Thyroid gland (tissue), 4 donors: Measurements from ENCODE around the gene ATG9B. TPM values are rescaled to one million over a fixed set of nuclear protein-coding genes. Genes with fewer than 3 reads are reported as not detected.
A peak's percentile ranks its signal among the peaks of the same experiment; 100 is the strongest.

Source experiments
- DNase-seq, 2 donors: peaks; one replicate each; pipeline ENCODE4 v3.0.0-alpha.2; 2019
- H3K27ac ChIP-seq, 3 donors: fragments of 200-600 bp; sonication (generic); 1 replicate in 2 of 3; 2 replicates in 1 of 3; pipeline ENCODE4 v1.5.1; 2016 to 2019; ENCODE audit warnings: mild to moderate bottlenecking in 1 of 3, moderate library complexity in 1 of 3
- H3K27me3 ChIP-seq: fragments of 200-600 bp; sonication (generic); one replicate; pipeline ENCODE4 v1.5.1; 2019
- H3K36me3 ChIP-seq, 2 donors: fragments of 200-600 bp; sonication (generic); one replicate each; pipeline ENCODE4 v1.5.1; 2016 to 2019
- H3K4me1 ChIP-seq, 2 donors: fragments of 200-600 bp; sonication (generic); one replicate each; pipeline ENCODE4 v1.5.1; 2017 to 2019
- H3K4me3 ChIP-seq, 3 donors: fragments of 200-600 bp; sonication (generic); replicated peaks in 1 of 3; 1 replicate in 2 of 3; 2 replicates in 1 of 3; pipeline ENCODE4 v1.5.1; 2016; ENCODE audit warnings: mild to moderate bottlenecking in 1 of 3
- H3K9me3 ChIP-seq: fragments of 200-600 bp; sonication (generic); one replicate; pipeline ENCODE4 v1.5.1; 2017
- POLR2A ChIP-seq, 2 donors: fragments of 450-650 bp; IDR thresholded peaks; one replicate each; pipeline ENCODE4 v1.6.1; 2017; ENCODE audit warnings: antibody characterized with exemption in 2 of 2, mild to moderate bottlenecking in 2 of 2, moderate library complexity in 1 of 2
- WGBS, 2 donors: methylation state at CpG; one replicate each; pipeline ENCODE4 v1.1.5; 2017; 5-methylcytosine and 5-hydroxymethylcytosine counted together
- intact Hi-C: fragments of 100-400 bp; cut with DNase I; formaldehyde crosslinking; loops from one replicate; pipeline ENCODE4 v1.15.1; 2023
- total RNA-seq, 4 donors: library from RNA; depleted of rRNA; stranded (reverse); fragments of >200 nt; gene quantifications; one replicate each; pipeline ENCODE4 v1.2.3, GENCODE V29; 2016
- TF ChIP-seq, protein P1 (sequence below), 6 experiments: fragments of 200-600 bp in 3 of 6; fragments of 450-650 bp in 3 of 6; sonication (generic) in 3 of 6; IDR thresholded peaks; one replicate each; pipeline ENCODE4 v1.5.1; 2016 to 2019; ENCODE audit warnings: antibody characterized with exemption in 6 of 6, mild to moderate bottlenecking in 2 of 6, inconsistent platforms in 1 of 6, moderate library complexity in 1 of 6

The ATG9B gene
- total RNA-seq, 4 donors from 2014 or later = 0.27 TPM; not detected in 3

GRCh38 chr7:151025924-151026671 lies 1.8 kb upstream of the ATG9B start:
- no peaks in the 10 kb centered on the region for H3K36me3 ChIP-seq
- no peak for DNase-seq
- intact Hi-C loops = no loop called here
- TF ChIP-seq, protein P1, sequence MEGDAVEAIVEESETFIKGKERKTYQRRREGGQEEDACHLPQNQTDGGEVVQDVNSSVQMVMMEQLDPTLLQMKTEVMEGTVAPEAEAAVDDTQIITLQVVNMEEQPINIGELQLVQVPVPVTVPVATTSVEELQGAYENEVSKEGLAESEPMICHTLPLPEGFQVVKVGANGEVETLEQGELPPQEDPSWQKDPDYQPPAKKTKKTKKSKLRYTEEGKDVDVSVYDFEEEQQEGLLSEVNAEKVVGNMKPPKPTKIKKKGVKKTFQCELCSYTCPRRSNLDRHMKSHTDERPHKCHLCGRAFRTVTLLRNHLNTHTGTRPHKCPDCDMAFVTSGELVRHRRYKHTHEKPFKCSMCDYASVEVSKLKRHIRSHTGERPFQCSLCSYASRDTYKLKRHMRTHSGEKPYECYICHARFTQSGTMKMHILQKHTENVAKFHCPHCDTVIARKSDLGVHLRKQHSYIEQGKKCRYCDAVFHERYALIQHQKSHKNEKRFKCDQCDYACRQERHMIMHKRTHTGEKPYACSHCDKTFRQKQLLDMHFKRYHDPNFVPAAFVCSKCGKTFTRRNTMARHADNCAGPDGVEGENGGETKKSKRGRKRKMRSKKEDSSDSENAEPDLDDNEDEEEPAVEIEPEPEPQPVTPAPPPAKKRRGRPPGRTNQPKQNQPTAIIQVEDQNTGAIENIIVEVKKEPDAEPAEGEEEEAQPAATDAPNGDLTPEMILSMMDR (IDR thresholded peaks at IDR 0.05) = no peak
- no peak for TF ChIP-seq POLR2A (IDR thresholded peaks at IDR 0.05)
- no peak overlapping the region for H3K4me3 ChIP-seq
- no peaks in the 10 kb centered on the region for H3K9me3 ChIP-seq
- no peaks in the 10 kb centered on the region for H3K27me3 ChIP-seq
- peaks cover 8 to 19% of the 10 kb centered on the region in 2 donors for H3K4me1 ChIP-seq
- WGBS, 2 donors = 86 to 93% methylated on average over 4 of the region's 4 CpGs
- no peak overlapping the region for H3K27ac ChIP-seq

DNA sequence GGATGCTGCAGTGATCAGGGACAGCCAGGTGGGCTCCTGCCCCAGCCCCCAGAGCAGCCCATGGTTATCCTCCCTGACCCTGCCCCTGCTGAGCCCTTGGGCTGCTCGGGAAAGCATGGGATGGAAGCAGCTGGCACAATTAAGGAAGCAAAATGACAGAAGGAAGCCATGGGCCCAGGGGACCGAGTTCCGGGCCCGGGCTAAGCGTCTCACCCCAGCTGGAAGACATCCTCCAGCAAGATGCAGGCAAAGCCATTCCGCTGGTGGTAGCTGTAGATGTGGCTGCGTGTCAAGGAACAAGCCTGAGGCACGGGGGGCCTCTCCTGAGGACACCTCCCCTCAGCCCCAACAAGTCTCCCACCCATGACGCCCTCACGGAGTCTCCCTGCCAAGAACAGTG lies 1.1 kb downstream of the ATG9B start:
- intact Hi-C loops = no loop called here
- TF ChIP-seq POLR2A (IDR thresholded peaks at IDR 0.05) = no peak
- TF ChIP-seq, protein P1 (IDR thresholded peaks at IDR 0.05) = no peak
- 69 to 74% methylated on average over 5 to 8 of the region's 10 CpGs for WGBS, 2 donors
- H3K36me3 ChIP-seq = no peaks in the 10 kb centered on the region
- H3K4me3 ChIP-seq = no peak overlapping the region
- peaks cover 3 to 18% of the 10 kb centered on the region in 2 donors for H3K4me1 ChIP-seq
- no peak overlapping the region for H3K27ac ChIP-seq
- no peaks in the 10 kb centered on the region for H3K9me3 ChIP-seq
- H3K27me3 ChIP-seq = no peaks in the 10 kb centered on the region
- DNase-seq = no peak

DNA sequence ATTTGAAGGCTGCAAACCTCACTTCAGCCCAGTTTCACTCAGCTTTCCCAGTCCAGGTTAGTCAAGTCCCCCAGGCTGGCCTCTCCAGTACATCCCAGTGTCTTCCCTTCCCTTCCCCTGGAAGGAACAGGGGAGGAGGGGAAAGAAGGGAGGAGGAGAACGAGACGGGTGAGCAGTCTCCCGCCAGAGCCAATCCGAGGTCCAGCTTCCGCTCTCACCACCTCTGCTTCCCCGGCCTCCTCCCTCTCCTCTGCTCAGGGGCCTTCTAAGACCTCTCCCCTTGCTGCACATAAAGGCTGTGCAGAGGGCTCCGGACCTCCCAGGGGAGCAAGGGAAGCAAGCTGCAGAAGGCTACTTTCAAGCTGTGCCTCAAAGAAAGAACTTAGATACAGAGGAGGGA lies 4.1 kb downstream of the ATG9B start:
- Histone ChIP-seq H3K27me3 (no peaks in the 10 kb centered on the region), H3K27ac (no peak overlapping the region), H3K4me3 (no peak overlapping the region), H3K4me1 (peaks cover 0 to 16% of the 10 kb centered on the region in 2 donors), H3K9me3 (no peaks in the 10 kb centered on the region), H3K36me3 (no peaks in the 10 kb centered on the region)
- TF ChIP-seq, protein P1 (IDR thresholded peaks at IDR 0.05) = no peak
- no peak for TF ChIP-seq POLR2A (IDR thresholded peaks at IDR 0.05)
- WGBS, 2 donors = 38 to 51% methylated on average over 7 of the region's 7 CpGs
- DNase-seq = no peak
- intact Hi-C loops = no loop called here

DNA sequence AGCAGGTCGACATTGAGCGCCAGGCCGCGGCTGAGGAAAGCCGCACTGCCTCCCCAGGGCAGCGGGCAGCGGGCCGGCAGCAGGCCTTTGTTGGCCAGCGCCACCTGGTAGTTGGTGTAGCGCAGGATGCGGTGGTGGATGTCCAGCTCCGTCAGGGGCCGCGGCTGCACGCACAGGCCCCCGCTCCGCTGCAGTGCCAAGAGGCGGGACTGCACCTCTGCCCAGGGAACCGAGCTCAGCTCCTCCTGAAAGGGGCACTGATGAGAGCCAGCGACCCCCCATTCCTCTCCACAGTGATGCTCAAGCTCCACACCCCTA lies 5.2 kb downstream of the ATG9B start:
- intact Hi-C loops = no loop called here
- H3K4me1 ChIP-seq = peaks cover 0 to 16% of the 10 kb centered on the region in 2 donors
- no peak overlapping the region for H3K27ac ChIP-seq
- TF ChIP-seq, protein P1 (IDR thresholded peaks at IDR 0.05) = no peak
- no peak for TF ChIP-seq POLR2A (IDR thresholded peaks at IDR 0.05)
- no peaks in the 10 kb centered on the region for H3K36me3 ChIP-seq
- 8 to 38% methylated on average over 3 to 4 of the region's 20 CpGs for WGBS, 2 donors
- H3K4me3 ChIP-seq = no peak overlapping the region
- H3K27me3 ChIP-seq = no peaks in the 10 kb centered on the region
- no peak for DNase-seq
- H3K9me3 ChIP-seq = no peaks in the 10 kb centered on the region

DNA sequence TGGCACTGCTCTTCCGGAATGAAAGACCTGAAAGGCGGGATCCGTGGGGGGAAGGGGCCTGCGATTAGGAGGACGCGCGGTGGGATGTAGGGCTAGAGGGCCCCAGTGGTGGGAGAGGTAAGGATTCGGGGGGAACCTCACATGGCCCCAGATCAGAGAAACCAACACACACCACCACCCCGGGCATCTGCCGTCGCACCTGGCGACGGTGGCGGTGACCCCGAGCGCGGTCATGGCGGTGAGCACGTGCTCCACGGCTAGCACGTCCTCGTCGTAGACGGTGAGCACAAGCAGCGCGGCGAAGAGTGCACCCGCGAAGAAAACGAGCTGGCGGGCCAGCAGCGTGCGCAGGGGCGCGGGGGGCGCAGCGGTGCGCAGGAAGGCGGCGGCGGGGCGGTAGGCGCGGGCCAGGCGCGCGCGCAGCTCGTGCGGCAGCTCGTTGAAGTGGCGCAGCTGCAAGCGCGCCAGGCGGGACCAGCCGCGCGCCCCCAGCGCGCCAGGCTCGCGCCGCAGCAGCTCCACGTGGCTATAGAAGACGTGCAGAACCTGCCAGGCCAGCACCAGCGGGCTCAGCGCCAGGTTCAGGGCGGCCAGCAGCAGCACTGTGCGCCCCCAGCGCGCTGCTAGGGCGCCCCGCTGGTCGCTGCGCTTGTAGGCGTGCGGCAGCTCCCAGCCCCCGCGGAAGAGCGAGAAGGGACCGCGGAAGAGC lies 5.7 kb downstream of the ATG9B start:
- 3% methylated on average over 39 of the region's 82 CpGs; no CpG with 5 or more reads in 1 of the 2 donors for WGBS, 2 donors
- no peak for TF ChIP-seq POLR2A (IDR thresholded peaks at IDR 0.05)
- TF ChIP-seq, protein P1 (IDR thresholded peaks at IDR 0.05) = peak in 1 of 6 experiments; percentile 4
- H3K4me1 ChIP-seq = peaks cover 4 to 21% of the 10 kb centered on the region in 2 donors
- intact Hi-C loops = no loop called here
- H3K9me3 ChIP-seq = no peaks in the 10 kb centered on the region
- H3K27me3 ChIP-seq = peaks cover under 1% of the 10 kb centered on the region
- H3K36me3 ChIP-seq = no peaks in the 10 kb centered on the region
- H3K27ac ChIP-seq = no peak overlapping the region
- H3K4me3 ChIP-seq = no peak overlapping the region
- peak; percentile 40 to 56 for DNase-seq
